Activated T-cell treated with anti-CD3 and anti-CD28 coated beads, Interleukin-2, amount 50 U/mL, for 4 hours (primary cell): Measurements from ENCODE around the gene MOB2. TPM values are rescaled to one million over a fixed set of nuclear protein-coding genes. Genes with fewer than 3 reads are reported as not detected.

Source experiments
- total RNA-seq, 3 donors: library from RNA; stranded (reverse); gene quantifications; one replicate each; pipeline ENCODE4 v1.2.1, GENCODE V29; 2021

Gene MOB2
- total RNA-seq, 3 donors from 2014 or later = 17.7 to 20.1 (median 18.2) TPM

Other genes starting within 250 kb of the MOB2 start
- 10 to 100 TPM; 38.0 to 45.9 (median 44.3) TPM for gene TOLLIP, start 177.1 kb downstream of the MOB2 start, total RNA-seq
- gene BRSK2, start 96.8 kb downstream of the MOB2 start, total RNA-seq = under 1 TPM; 0.53 to 0.94 (median 0.76) TPM
- 1 to 10 TPM; 5.4 to 6.0 (median 5.7) TPM for gene DUSP8, start 85.5 kb upstream of the MOB2 start, total RNA-seq
- gene KRTAP5-1, start 98.5 kb upstream of the MOB2 start, total RNA-seq = not detected
- gene KRTAP5-2, start 111.5 kb upstream of the MOB2 start, total RNA-seq = not detected
- gene KRTAP5-3, start 121.7 kb upstream of the MOB2 start, total RNA-seq = not detected
- gene KRTAP5-4, start 135.4 kb upstream of the MOB2 start, total RNA-seq = not detected
- gene KRTAP5-5, start 143.0 kb upstream of the MOB2 start, total RNA-seq = not detected
- not detected for gene KRTAP5-6, start 210.4 kb upstream of the MOB2 start, total RNA-seq